ENCODE measurements around the gene RRP12. TPM values are rescaled to one million over a fixed set of nuclear protein-coding genes. Genes with fewer than 3 reads are reported as not detected.
"Not testable (repeated sequence)": the region's sequence is repeated elsewhere in the genome, so short reads cannot be mapped to it uniquely, and the experiment has no call there.

The RRP12 gene
- total RNA-seq, 1 experiment from 2014 or later, result 14.4 TPM

- DNase-seq (ENCODE audit: low spot score), result no peak
Measured at GRCh38 chr10:97365761-97366351, 35.3 kb downstream of the RRP12 start.

- no peak for DNase-seq (ENCODE audit: low spot score)
Measured at GRCh38 chr10:97363071-97363470, 38.1 kb downstream of the RRP12 start.

GRCh38 chr10:97362310-97363033 lies 38.7 kb downstream of the RRP12 start:
- no peak for DNase-seq (ENCODE audit: low spot score)

DNA sequence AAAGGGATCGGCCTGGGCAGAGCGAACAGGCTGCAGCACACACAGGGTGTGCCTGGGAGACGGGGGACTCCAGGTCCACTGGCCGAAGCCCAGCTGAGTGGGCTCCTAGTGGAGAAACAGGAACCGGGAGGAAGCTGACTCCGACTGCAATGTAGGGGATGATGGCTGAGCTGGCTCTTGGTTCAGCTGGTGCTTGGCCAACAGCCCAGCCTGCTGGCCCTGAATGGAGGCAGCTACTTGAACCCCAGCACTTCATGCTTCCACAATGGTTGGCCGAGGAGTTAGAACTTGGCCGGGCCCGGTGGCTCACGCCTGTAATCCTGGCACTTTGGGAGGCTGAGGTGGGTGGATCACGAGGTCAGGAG lies 39.6 kb downstream of the RRP12 start:
- no peak for DNase-seq (ENCODE audit: low spot score)

DNA sequence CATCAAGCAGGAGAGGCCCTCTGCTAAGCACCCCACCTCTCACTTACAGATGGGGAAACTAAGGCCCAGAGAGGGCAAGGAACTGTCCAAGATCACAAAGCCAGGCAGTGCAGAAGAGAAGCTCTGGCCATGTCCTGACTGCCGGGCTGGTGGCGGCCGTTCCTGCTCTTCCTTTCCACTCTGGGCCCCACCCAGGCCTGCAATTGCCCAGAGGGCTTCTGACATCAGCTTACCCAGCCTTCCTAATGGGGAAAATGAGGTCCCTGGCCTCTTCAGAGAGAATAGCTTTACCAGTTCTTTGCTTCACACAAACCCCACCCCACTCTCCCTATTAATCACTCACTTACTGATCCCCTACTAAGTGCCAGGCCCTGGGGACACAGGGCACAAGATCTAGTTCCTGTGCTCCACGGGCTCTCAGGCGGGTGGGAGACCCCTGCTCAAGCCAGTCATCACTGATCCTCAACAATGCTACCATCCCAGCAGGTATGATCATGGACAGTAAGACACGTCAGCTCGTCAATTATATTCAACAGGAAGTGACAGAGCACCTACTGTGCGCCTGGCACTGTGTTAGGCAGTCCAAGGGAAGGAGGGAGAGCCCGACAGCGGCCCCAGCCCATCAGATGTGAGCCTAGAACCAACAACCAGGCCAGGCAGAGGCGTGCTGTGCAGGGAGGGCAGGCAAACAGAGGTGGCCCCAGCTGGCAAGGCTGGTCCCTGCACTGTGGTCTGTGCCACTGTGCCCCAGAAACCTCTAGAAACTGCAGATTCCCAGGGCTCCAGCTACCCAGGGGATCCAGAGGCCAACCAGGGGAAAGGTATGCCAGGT lies 40.2 kb downstream of the RRP12 start:
- DNase-seq (ENCODE audit: low spot score), result no peak

GRCh38 chr10:97358781-97359180 lies 42.4 kb downstream of the RRP12 start:
- no peak for DNase-seq (ENCODE audit: low spot score)

DNA sequence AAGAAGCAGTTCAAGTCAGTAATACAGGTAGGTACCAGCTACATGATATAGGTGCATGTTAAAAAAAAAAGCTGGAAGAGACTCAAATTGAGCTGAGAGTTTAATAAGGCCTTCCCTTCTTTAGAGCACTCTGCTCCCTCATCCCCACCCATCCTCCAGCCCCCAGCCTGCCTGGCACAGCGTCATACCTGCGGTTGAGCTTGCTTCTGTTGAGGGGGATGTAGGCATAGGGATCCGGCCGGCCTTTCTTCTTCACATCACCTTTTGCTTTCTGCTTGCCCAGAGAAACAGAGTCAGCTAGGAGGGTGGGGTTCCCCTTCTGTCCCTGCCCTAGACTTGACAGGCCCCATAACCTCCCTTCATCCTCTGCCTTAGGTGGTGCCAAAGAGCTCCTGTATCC lies 42.8 kb downstream of the RRP12 start:
- DNase-seq (ENCODE audit: low spot score), result no peak

GRCh38 chr10:97356918-97357317 lies 44.2 kb downstream of the RRP12 start:
- no peak for DNase-seq (ENCODE audit: low spot score)

DNA sequence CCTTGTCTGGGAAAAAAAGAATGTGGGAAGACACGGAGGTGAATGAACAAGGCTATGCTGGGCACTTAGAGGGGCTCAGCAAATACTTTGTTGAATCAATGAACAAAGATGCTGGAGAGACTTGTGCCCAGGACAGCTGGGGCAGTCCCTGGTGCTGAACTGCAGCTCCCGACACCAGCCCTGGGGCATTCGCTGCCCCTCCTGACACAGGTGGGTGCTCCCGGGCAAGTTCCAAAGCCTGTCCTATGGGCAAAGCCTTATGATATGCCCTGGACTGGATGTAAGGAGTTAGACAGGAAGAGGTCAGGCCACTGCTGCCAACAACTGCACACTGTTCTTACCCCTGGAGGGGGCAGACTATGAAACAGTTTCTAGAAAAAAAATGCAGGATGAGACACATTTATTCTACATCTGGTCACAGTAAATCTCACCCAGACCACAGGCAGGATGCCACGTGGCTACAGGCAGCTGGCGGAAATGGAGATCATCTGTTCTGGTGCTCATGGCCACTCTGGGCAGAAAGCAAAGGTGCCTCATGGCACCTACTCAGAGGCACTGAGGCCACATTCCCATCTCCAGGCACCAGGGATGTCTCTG lies 44.7 kb downstream of the RRP12 start:
- DNase-seq (ENCODE audit: low spot score), result no peak

- no peak for DNase-seq (ENCODE audit: low spot score)
Measured at GRCh38 chr10:97355571-97355975, 45.6 kb downstream of the RRP12 start.

DNA sequence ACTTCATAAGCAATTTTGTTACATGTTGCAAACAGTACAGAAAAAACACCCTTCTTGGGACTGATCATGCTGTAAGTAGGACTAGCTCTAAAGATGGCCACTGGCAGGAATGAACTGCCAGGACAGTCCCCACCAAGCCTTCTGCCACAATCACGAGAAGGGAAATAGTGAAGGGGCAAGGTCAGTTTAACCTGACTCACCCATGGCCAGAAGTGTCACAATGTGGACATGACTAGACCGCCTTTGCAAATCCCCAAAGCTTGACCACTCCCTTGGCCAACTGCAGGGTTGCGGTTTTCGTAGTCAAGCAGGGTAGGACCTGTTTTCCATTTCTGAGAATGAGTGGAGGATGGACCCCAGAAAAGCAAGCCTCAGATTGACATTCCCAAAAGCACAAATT lies 47.2 kb downstream of the RRP12 start:
- no peak for DNase-seq (ENCODE audit: low spot score)

DNA sequence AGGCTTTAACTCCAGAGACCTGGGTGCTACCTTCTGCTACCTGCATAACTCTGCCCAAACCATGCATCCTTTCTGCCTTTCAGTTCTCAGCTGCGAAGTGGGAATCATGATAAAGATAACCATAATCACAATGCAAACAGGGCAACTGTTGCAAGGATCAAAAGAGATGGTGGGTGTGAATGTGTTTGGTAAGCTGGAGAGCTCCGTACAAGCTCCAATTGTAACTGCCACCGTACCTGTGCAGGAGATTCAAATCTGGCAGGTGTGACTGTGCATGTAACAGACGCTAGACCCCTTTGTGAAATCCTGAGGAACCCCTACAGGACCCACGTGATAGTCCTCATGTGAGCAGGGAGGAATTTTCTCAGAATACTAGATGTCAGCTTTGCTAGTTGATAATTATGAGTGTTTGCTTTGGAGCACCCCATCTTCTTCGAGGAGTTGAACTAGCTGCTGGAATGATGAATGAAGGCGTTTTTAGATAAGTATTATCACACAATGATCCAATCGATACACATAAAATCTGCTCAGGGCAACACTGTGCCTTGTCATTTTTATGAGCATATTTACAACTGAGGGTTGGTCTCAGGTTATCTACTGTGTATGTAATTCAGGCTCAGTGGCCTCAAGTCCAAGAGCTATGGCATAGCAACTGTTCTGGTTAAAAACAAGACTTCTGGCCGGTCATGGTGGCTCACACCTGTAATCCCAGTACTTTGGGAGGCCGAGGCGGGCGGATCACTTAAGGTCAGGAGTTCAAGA lies 51.2 kb downstream of the RRP12 start:
- no peak for DNase-seq (ENCODE audit: low spot score)

DNA sequence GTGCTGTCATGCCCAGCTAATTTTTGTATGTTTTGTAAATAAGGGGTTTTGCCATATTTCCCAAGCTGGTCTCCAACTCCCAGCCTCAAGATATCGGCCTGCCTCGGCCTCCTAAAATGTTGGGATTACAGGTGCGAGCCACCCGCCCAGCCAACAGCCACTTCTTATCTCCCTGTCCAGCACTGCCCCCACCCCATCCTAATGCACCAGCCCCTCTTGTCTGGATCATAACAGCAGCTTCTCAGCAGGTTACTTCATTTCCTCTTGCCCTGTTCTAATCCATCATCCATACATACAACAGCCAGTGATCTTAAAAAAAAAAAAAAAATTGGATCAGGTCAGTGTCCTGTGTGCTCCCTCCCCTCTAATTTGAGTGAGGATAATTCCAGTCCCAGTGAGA lies 53.8 kb downstream of the RRP12 start:
- DNase-seq (ENCODE audit: low spot score), result no peak

- not testable (repeated sequence) for DNase-seq (ENCODE audit: low spot score)
Measured at GRCh38 chr10:97343664-97344063, 57.5 kb downstream of the RRP12 start.

DNA sequence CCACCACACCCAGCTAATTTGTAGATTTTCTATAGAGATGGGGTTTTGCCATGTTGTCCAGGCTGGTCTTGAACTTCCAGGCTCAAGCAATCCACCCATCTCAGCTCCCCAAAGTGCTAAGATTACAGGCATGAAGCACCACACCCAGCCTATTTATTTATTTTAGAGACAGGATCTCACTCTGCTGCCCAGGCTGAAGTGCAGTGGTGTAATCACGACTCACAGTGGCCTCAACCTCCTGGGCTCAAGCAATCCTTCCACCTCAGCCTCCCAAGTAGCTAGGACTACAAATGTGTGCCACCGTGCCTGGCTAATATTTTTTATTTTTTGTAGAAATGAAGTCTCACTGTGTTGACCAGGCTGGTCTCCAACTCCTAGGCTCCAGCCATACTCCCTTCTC lies 59.7 kb downstream of the RRP12 start:
- no peak for DNase-seq (ENCODE audit: low spot score)

DNA sequence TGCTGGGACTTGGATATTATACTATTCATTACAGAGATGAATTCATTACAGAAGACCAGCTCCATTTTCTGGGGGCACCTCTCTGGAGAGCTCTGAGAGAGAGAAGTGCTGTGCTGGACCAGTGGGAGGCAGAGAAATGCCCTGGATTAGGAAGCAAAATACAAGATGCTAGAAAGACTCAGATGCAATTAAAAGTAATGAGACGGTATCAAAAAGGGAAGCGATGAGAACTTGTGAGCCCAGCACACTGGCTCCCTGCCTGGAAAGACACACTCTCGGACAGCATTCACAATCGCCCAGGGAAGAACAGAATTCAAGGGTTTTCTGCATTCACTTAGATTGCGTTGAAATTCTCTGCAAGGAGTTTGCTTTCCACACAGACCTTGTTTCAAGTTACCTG lies 63.1 kb downstream of the RRP12 start:
- no peak for DNase-seq (ENCODE audit: low spot score)

- no peak for DNase-seq (ENCODE audit: low spot score)
Measured at GRCh38 chr10:97336942-97337831, 64.0 kb downstream of the RRP12 start.

DNA sequence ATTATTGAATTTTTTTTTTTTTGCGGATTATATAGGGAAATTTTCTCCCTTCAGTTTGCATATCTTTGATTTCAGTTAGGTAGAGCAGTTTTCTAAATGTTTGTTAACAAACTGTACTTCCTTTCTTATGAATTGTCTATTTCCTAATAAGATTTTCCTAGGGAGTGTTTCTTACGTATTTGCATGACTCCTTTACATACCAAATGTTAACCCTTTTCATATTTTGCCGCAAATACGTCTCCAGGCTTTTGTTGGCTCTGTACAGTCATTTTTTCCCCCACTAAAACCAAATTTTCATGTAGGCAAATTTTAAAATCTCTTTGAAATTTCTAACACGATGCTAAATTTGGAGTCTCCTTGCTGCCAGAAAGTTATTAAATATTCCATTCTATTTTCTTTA lies 64.7 kb downstream of the RRP12 start:
- DNase-seq (ENCODE audit: low spot score), result no peak

GRCh38 chr10:97336006-97336405 lies 65.1 kb downstream of the RRP12 start:
- DNase-seq (ENCODE audit: low spot score), result no peak

GRCh38 chr10:97335188-97335619 lies 65.9 kb downstream of the RRP12 start:
- no peak for DNase-seq (ENCODE audit: low spot score)
